NCI-H1105 treated with DMSO at 0.1 percent for 48 hours (cell line): ENCODE data around the gene TMEM44.
"Not testable (repeated sequence)": the region's sequence is repeated elsewhere in the genome, so short reads cannot be mapped to it uniquely, and the experiment has no call there.

Experiments used
- DNase-seq: peaks from one replicate; lab custom pipeline; 2025; lab: John Stamatoyannopoulos, UW

TMEM44 gene

DNA sequence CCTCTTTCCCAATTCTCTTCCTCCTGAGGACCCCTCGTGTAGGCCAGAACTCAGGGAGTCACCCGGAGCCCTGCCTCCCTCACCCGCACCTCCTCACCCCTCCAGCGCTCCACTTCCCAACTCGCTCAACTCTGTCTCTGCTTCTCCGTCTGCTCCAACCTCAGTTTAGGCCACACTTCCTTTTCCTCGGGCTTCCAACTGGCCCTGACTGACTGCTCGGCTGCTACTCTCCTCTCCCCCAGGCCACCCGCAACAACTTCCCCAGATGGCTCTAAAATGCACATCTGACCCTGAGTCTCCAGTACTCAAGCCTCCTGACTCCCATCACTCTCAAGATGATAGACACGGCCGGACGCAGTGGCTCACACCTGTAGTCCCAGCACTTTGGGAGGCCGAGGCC lies 23.6 kb downstream of the TMEM44 start:
- no peak for DNase-seq

- DNase-seq, result no peak
Measured at GRCh38 chr3:194608981-194609380, 24.2 kb downstream of the TMEM44 start.

DNA sequence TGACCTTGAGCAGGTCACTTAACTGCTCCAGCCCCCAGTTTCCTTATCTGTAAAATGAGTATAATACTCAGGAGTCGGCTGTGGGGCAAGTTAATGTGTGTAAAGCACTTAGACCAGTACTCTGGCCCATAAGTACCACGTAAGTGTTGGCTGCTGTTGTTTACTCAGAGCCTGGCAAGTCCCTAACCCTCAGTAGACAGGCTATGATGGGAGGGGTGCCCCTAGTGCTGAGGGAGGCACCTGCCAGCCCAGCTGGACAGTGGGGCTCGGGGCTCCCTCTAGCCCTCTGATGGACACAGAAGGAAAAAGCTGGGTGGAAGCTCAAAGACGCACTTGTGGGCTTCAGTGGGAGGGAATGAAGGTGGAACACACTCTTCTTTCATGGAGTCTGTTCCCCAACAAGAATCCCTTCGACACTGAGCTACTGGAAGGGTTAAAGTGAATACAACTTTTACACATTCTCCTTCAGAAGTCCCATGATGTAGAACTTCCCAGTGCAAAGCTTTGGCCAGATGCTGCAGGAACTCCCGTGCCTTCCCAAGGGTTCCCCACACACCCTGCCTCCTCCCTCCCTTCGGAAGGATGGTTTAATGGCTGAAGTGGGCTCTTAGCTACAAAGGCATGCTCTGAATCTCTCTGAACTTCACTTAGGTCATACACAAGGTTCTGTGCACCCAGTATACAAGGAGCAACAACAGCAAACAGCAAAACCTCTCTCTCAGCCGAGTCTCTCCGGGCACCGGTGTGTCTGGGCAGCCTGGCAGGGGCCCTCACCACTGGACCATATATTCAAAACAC lies 25.4 kb downstream of the TMEM44 start:
- DNase-seq, result no peak

DNA sequence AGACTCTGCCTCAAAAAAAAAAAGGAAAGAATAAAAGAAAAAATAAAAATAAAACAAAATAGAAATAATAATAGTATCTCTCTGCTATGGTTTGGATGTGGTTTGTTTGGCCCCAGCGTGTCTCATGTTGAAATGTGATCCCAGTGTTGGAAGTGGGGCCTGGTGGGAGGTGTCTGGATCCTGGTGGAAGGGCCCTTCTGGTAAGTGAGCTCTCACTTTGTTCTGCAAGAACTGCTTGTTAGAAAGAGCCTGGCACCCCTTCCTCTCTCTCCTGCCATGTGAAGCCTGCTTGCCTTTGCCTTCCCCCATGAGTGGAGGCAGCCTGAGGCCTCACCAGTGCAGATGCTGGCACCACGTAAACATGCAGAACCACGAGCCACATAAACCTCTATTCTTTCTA lies 26.3 kb downstream of the TMEM44 start:
- no peak for DNase-seq

GRCh38 chr3:194606163-194606562 lies 27.1 kb downstream of the TMEM44 start:
- no peak for DNase-seq

DNA sequence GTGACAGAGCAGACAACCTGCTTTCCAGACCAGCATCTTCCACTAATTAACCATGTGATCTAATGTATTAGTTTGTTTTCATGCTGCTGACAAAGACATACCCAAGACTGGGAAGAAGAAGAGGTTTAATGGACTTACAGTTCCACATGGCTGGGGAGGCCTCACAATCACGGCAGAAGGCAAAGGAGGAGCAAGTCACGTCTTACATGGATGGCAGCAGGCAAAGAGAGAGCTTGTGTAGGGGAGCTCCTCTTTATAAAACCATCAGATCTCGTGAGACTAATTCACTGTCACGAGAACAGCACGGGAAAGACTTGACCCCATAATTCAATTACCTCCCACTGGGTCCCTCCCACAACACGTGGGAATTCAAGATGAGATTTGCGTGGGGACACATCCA lies 27.9 kb downstream of the TMEM44 start:
- not testable (repeated sequence) for DNase-seq

GRCh38 chr3:194604837-194605236 lies 28.4 kb downstream of the TMEM44 start:
- no peak for DNase-seq

DNA sequence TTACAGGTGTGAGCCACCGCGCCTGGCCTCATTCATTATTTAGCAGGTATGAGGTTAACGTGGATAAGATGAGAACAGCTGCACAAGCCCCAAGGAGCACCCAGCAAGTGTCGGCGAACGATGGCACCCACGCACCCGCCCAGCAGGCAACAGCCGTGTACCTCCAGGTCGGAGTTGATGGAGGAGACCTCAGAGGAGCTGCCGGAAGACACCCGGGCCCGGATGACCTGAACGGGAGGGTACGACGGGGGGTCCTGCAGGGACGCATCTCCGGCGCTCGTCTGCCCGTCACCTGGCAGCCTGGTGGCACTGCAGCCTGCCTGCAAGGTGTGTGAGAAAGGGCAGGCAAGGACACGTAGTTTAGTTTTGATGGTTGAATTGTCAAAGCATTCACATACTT lies 29.1 kb downstream of the TMEM44 start:
- DNase-seq, result no peak

DNA sequence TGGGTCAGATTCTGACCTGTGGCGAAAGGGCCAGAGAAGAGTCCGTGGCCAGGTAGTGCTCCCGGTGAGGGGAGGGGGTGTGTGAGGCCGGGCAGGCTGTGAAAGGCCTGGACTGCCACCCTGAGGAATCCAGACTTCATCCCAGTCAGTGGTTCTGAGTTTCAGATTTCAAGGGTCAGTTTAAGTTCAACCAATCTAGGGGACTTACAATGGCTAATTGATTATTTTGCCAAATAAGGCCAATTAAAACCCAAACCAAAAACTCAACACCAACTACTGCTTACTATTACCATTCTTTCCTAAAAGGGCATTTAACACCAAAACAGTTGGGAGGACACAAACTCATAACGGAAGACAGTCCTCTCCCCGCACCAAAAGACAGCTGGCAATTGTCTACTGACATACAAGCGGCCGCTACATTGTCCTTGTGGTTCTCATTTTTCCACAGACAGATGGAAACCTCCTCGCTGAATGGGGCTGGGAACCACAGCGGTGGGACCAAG lies 30.5 kb downstream of the TMEM44 start:
- no peak for DNase-seq

- no peak for DNase-seq
Measured at GRCh38 chr3:194598771-194599557, 34.3 kb downstream of the TMEM44 start.

DNA sequence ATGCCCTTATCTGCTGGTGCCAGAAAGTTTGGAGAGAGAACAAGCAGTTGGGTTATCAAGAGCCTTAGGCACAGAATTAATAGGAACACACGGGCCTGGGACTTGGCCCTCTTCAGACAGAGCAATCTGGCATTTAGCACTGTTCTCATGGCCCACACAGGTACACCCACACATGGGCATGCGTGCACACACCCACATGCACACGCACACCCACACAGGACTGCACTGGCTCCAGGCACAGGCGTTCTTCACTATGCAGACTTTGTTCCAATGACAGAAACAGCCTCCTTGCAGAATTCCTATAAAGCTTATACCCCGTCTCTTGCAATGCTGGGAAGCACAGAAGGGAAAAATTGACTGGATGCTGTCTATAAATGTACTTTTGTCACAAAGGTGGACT lies 36.3 kb downstream of the TMEM44 start:
- DNase-seq, result no peak

DNA sequence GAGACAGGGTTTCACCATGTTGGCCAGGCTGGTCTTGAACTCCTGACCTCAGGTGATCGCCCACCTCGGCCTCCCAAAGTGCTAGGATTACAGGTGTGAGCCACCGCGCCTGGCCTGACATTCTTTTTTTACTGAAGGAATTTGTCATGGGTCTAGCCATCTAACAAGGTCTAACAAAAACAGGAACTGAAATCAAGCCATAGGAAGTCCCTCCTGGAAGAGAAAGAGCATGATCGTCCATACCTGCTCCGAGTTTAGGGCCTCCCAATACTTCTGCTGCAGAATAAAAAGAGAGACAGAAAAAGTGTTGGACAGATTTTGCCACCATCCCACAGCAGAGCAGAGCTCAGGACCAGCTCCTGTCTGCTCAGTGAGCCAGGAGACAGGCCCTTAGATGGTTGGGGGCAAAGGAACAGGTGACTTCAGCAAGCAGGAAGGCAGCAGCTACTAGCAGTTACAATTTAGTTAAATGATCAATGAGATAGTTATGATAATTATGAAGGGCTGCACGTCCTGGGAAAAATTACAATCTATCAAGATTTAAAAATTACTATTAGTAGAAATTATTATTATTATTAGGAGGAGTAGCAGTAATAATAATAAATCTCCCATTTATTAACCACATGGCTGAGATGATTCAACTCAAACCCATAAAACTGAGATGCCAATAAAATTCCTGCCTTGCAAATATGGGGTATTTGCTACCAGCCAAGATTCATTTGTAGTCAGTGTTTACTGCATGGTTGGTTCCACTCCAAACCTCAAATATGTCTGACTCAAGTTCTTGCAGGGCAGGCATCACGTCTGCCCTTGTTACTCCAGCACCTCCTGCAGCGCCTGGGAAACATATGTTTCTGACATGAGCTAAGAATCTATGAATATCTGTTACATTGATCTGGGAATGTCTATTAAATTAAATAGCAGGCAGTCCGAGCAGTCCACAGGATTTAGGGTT lies 40.1 kb downstream of the TMEM44 start:
- no peak for DNase-seq

- no peak for DNase-seq
Measured at GRCh38 chr3:194588741-194589140, 44.5 kb downstream of the TMEM44 start.

DNA sequence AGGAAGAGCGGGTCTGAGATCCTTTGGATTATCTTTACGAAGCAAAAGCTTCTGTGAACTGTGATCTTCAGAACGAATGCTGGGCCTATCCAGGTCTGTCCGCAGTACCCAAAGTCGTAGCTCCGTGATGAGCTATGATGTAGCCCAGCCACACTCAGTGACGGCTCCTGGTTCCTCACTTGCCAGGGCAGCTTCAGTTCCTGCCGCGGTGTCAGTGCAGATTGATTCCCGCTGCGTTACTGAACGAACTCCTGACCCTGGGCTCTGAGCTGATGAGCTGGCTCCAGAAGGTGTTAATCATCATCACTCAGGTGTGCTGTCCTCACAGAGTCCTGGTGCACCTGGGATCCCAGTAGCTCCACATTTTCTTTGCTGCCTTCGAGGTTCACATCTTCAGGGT lies 45.0 kb downstream of the TMEM44 start:
- DNase-seq, result no peak

DNA sequence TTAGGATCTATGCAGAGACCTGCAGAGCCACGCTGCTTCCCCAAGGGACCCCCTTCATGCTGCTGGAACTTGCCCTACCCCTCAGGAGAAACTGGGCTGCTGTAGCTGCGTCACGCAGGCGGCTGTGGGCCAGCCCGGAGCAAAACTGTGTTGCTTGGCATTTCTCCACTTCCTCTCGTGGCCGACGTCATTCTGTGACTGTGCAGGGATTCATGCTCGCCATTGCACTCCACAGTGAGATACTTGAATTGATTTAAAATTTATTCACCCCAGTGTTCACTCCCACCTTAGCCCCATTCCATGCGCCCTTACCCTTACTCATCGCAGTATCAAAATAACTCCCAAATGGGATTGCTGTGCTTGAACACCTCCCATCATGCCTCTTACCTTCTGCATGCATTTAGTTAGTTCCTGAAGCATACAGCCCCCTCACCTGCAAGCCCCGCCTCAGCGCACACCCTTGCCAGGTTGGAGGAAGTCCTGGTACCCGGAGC lies 45.7 kb downstream of the TMEM44 start:
- DNase-seq, result no peak

- DNase-seq, result no peak
Measured at GRCh38 chr3:194586836-194587235, 46.4 kb downstream of the TMEM44 start.

DNA sequence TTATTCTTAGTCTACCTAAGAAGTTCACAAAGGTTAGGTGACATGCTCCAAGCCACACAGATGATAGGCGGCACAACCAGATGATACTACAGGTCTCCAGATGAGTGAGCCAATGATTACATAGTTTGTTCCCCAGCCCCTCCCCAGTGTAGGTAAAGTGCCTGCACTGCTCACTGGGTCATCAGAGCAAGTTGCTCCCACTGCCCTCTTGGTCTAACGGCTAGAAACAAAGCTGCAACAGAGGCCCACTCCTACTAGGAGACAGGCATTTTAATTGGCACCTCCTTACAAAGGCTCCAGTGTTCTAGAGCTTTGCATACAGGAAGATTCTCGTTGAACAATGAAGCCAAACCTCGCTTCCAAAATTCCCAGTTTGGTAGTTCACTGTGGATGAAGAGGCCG lies 47.3 kb downstream of the TMEM44 start:
- DNase-seq, result no peak

DNA sequence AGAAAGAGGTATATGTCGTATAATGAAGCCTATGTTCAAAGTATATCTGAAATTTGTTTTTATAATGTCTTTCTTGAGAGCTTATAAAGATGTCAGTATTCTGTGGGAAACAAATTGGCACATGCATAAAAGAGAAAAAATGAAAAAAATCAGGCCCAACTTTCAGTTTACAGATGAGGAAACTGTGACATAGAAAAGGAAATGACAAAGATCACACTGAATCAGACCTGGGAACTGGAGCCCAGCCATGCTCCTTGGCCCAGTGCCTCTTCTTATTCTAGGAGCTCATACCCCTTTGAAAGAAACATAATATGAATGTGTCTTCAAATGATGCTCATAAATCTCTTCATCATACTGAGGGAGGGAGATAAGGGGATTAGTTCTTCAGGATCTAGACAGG lies 48.4 kb downstream of the TMEM44 start:
- DNase-seq, result no peak

DNA sequence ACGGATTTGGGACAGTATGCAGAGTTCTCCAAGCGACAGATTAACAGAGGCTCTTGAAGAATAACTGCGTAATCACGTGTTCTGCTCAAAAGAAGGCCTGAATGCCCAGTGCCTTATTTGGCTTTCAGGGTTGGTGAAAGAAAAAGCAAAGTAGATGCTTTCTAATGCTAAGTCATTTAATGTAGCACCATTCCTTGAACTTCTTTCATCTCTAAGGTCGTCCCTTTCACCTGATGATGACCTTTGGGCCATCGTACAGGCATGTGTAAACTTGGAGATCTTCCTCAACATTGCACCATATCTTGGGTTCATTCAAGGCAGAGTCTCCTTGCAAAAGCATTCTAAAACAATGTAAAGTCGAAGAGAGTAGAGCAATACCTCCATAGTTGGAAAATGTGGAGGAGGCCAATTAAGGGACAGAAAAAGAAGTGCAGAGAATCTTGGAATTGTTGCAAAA lies 48.9 kb downstream of the TMEM44 start:
- DNase-seq, result no peak

DNA sequence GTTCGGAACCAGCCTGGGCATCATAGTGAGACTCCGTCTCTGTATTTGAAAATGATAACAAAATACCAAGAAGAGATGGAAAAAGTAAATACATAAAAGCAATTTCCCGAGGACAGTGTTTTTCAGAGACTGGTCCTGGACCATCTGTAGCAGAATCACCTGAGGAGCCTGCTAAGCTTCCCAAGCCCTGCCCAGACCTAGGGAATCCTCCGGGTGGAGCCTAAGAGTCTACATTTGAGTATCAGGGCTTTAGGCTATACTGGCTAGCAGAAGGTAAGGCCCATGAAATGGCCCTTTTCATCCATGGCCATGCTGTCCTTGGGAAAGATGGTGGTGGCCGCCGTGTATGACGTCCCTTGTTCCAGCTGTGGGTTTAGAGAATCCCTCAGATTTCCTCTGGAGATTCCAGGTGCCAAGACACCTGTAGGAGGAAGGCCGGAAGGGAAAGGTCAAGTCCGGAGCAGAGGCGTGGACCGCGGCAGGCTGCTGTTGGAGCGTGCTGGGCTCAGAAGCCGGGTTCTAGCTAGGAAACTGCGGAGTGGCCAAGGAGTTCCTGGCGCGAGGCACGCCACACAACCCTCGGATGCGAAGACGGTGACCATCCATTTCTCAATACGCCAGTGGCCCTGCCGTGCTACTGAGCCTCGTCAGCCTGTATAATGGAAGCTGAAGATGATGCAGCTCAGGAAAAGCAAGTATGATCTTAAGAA lies 50.9 kb downstream of the TMEM44 start:
- no peak for DNase-seq

GRCh38 chr3:194579091-194579606 lies 54.1 kb downstream of the TMEM44 start:
- DNase-seq, result no peak
